Left forelimb (tissue), 1 donor: ENCODE measurements around the gene FXR2.
A peak's percentile ranks its signal among the peaks of the same experiment; 100 is the strongest.

Source experiments
- DNase-seq: peaks from one replicate; pipeline ENCODE4 v3.0.0-alpha.2; 2018; ENCODE audit warnings: low spot score

Gene FXR2

GRCh38 chr17:7589204-7589868, 25.4 kb downstream of the FXR2 start:
- peak; percentile 87 for DNase-seq

GRCh38 chr17:7588553-7589203, 26.0 kb downstream of the FXR2 start:
- DNase-seq, result no peak

GRCh38 chr17:7587420-7588151, 27.1 kb downstream of the FXR2 start:
- no peak for DNase-seq

GRCh38 chr17:7586673-7587419, 27.9 kb downstream of the FXR2 start:
- no peak for DNase-seq

GRCh38 chr17:7583253-7584109, 31.2 kb downstream of the FXR2 start, which contains the start of gene MPDU1:
TSS of gene MPDU1 (plus strand) at chr17:7583852. CDS start at chr17:7583863, 11 bp downstream.
- peak; percentile 98 for DNase-seq

GRCh38 chr17:7582396-7583252, 32.1 kb downstream of the FXR2 start:
- DNase-seq, result no peak

- DNase-seq, result no peak
Measured at GRCh38 chr17:7580604-7581575, 33.8 kb downstream of the FXR2 start.

- no peak for DNase-seq
Measured at GRCh38 chr17:7579834-7580603, 34.7 kb downstream of the FXR2 start.

GRCh38 chr17:7579001-7579833, 35.5 kb downstream of the FXR2 start, which contains the start of gene CD68:
TSS of gene CD68 (plus strand) at chr17:7579638. CDS start at chr17:7579678, 40 bp downstream.
- no peak for DNase-seq

GRCh38 chr17:7577327-7578199, 37.1 kb downstream of the FXR2 start:
- DNase-seq, result no peak

GRCh38 chr17:7576432-7576937, 38.2 kb downstream of the FXR2 start:
- DNase-seq, result no peak

- DNase-seq, result no peak
Measured at GRCh38 chr17:7575959-7576358, 38.7 kb downstream of the FXR2 start.

GRCh38 chr17:7575481-7575883, 39.2 kb downstream of the FXR2 start:
- no peak for DNase-seq

GRCh38 chr17:7574176-7574953, 40.3 kb downstream of the FXR2 start:
- DNase-seq, result no peak
